ENCODE measurements around the gene TCF15.

GRCh38 chr20:575230-575629, 34.9 kb downstream of the TCF15 start:
- TF ChIP-seq, protein P1, sequence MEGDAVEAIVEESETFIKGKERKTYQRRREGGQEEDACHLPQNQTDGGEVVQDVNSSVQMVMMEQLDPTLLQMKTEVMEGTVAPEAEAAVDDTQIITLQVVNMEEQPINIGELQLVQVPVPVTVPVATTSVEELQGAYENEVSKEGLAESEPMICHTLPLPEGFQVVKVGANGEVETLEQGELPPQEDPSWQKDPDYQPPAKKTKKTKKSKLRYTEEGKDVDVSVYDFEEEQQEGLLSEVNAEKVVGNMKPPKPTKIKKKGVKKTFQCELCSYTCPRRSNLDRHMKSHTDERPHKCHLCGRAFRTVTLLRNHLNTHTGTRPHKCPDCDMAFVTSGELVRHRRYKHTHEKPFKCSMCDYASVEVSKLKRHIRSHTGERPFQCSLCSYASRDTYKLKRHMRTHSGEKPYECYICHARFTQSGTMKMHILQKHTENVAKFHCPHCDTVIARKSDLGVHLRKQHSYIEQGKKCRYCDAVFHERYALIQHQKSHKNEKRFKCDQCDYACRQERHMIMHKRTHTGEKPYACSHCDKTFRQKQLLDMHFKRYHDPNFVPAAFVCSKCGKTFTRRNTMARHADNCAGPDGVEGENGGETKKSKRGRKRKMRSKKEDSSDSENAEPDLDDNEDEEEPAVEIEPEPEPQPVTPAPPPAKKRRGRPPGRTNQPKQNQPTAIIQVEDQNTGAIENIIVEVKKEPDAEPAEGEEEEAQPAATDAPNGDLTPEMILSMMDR (conservative IDR thresholded peaks at IDR 0.05): no peak
- no peak for TF ChIP-seq ZFX (IDR thresholded peaks at IDR 0.05)

Measured in C4-2B (cell line).